ENCODE measurements around the gene DRAM1. TPM values are rescaled to one million over a fixed set of nuclear protein-coding genes. Genes with fewer than 3 reads are reported as not detected.
"Not testable (repeated sequence)": the region's sequence is repeated elsewhere in the genome, so short reads cannot be mapped to it uniquely, and the experiment has no call there.

The DRAM1 gene
- total and polyA plus RNA-seq, 4 experiments from 2014 or later: 0.83 to 2.8 (median 2.5) TPM

GRCh38 chr12:101902641-101903040 is 25.3 kb downstream of the DRAM1 start:
- H3K27me3 ChIP-seq (ENCODE audit: insufficient read depth, low read length): no peaks in the 10 kb centered on the region
- no peak overlapping the region for H3K27ac Mint-ChIP-seq
- peaks cover 0 to 8% of the 10 kb centered on the region in 2 donors for H3K36me3 Mint-ChIP-seq
- no peak for DNase-seq
- H3K27me3 Mint-ChIP-seq: no peaks in the 10 kb centered on the region
- H3K27ac ChIP-seq (ENCODE audit: low read depth, low read length): no peak overlapping the region
- H3K9me3 Mint-ChIP-seq: no peaks in the 10 kb centered on the region
- POLR2A ChIA-PET (ENCODE audit: partially characterized antibody): no interaction called here
- H3K36me3 ChIP-seq (ENCODE audit: insufficient read depth, low read length): no peaks in the 10 kb centered on the region
- H3K4me1 ChIP-seq (ENCODE audit: insufficient read depth, low read length): no peaks in the 10 kb centered on the region
- no peaks in the 10 kb centered on the region for H3K9me3 ChIP-seq (ENCODE audit: control insufficient read depth in 1 of 2, low read length in 2 of 2)
- H3K4me3 Mint-ChIP-seq: no peak overlapping the region
- CTCF ChIA-PET (ENCODE audit: partially characterized antibody): no interaction called here
- H3K4me3 ChIP-seq (ENCODE audit: low read length in 2 of 2): no peak overlapping the region
- H3K4me1 Mint-ChIP-seq: no peaks in the 10 kb centered on the region
- intact Hi-C loops (cut with micrococcal nuclease): no loop called here

- H3K27ac ChIP-seq (ENCODE audit: low read depth, low read length): no peak overlapping the region
- no peaks in the 10 kb centered on the region for H3K27me3 ChIP-seq (ENCODE audit: insufficient read depth, low read length)
- intact Hi-C loops (cut with micrococcal nuclease): no loop called here
- Mint-ChIP-seq H3K36me3 (peaks cover 0 to 5% of the 10 kb centered on the region in 2 donors), H3K27me3 (no peaks in the 10 kb centered on the region), H3K27ac (no peak overlapping the region), H3K4me1 (no peaks in the 10 kb centered on the region), H3K9me3 (no peaks in the 10 kb centered on the region), H3K4me3 (no peak overlapping the region)
- no peaks in the 10 kb centered on the region for H3K9me3 ChIP-seq (ENCODE audit: control insufficient read depth in 1 of 2, low read length in 2 of 2)
- ChIA-PET CTCF (ENCODE audit: partially characterized antibody) (interaction anchor here (0.7 kb wide), 2 partner anchors 977 to 1673 kb away, joined by 3 read pairs; no protein-coding TSS in a partner anchor), POLR2A (ENCODE audit: partially characterized antibody) (no interaction called here)
- H3K4me3 ChIP-seq (ENCODE audit: low read length in 2 of 2): no peak overlapping the region
- no peaks in the 10 kb centered on the region for H3K36me3 ChIP-seq (ENCODE audit: insufficient read depth, low read length)
- DNase-seq: no peak
- H3K4me1 ChIP-seq (ENCODE audit: insufficient read depth, low read length): no peaks in the 10 kb centered on the region
Measured at GRCh38 chr12:101906226-101906625, 28.8 kb downstream of the DRAM1 start.

- DNase-seq: no peak
- no peak overlapping the region for H3K4me3 Mint-ChIP-seq
- H3K36me3 ChIP-seq (ENCODE audit: insufficient read depth, low read length): no peaks in the 10 kb centered on the region
- H3K36me3 Mint-ChIP-seq: peaks cover 0 to 5% of the 10 kb centered on the region in 2 donors
- no peaks in the 10 kb centered on the region for H3K4me1 ChIP-seq (ENCODE audit: insufficient read depth, low read length)
- no peaks in the 10 kb centered on the region for H3K27me3 Mint-ChIP-seq
- H3K27ac ChIP-seq (ENCODE audit: low read depth, low read length): no peak overlapping the region
- H3K9me3 ChIP-seq (ENCODE audit: control insufficient read depth in 1 of 2, low read length in 2 of 2): no peaks in the 10 kb centered on the region
- no peaks in the 10 kb centered on the region for H3K27me3 ChIP-seq (ENCODE audit: insufficient read depth, low read length)
- H3K27ac Mint-ChIP-seq: no peak overlapping the region
- no peaks in the 10 kb centered on the region for H3K4me1 Mint-ChIP-seq
- ChIA-PET POLR2A (ENCODE audit: partially characterized antibody) (no interaction called here), CTCF (ENCODE audit: partially characterized antibody) (no interaction called here)
- intact Hi-C loops (cut with micrococcal nuclease): no loop called here
- H3K4me3 ChIP-seq (ENCODE audit: low read length in 2 of 2): no peak overlapping the region
- no peaks in the 10 kb centered on the region for H3K9me3 Mint-ChIP-seq
Measured at GRCh38 chr12:101908395-101908794, 31.0 kb downstream of the DRAM1 start.

- peaks cover 0 to 4% of the 10 kb centered on the region in 2 donors for H3K36me3 Mint-ChIP-seq
- POLR2A ChIA-PET (ENCODE audit: partially characterized antibody): no interaction called here
- Histone ChIP-seq H3K9me3 (ENCODE audit: control insufficient read depth in 1 of 2, low read length in 2 of 2) (no peaks in the 10 kb centered on the region), H3K36me3 (ENCODE audit: insufficient read depth, low read length) (no peaks in the 10 kb centered on the region), H3K27ac (ENCODE audit: low read depth, low read length) (no peak overlapping the region), H3K27me3 (ENCODE audit: insufficient read depth, low read length) (no peaks in the 10 kb centered on the region), H3K4me1 (ENCODE audit: insufficient read depth, low read length) (no peaks in the 10 kb centered on the region), H3K4me3 (ENCODE audit: low read length in 2 of 2) (no peak overlapping the region)
- CTCF ChIA-PET (ENCODE audit: partially characterized antibody): no interaction called here
- H3K4me1 Mint-ChIP-seq: no peaks in the 10 kb centered on the region
- no peaks in the 10 kb centered on the region for H3K9me3 Mint-ChIP-seq
- H3K27ac Mint-ChIP-seq: no peak overlapping the region
- no peak overlapping the region for H3K4me3 Mint-ChIP-seq
- DNase-seq: no peak
- intact Hi-C loops (cut with micrococcal nuclease): no loop called here
- H3K27me3 Mint-ChIP-seq: no peaks in the 10 kb centered on the region
Measured at GRCh38 chr12:101909646-101910045, 32.3 kb downstream of the DRAM1 start.

GRCh38 chr12:101915841-101916240 is 38.5 kb downstream of the DRAM1 start:
- Mint-ChIP-seq H3K9me3 (no peaks in the 10 kb centered on the region), H3K27ac (no peak overlapping the region)
- CTCF ChIA-PET (ENCODE audit: partially characterized antibody): interaction anchor here (1.3 to 1.6 kb wide), 2 partner anchors 147 to 569 kb away, joined by 4 to 5 read pairs; no protein-coding TSS in a partner anchor

GRCh38 chr12:101918805-101919204 is 41.4 kb downstream of the DRAM1 start:
- H3K36me3 ChIP-seq (ENCODE audit: insufficient read depth, low read length); DNase-seq; H3K9me3 ChIP-seq (ENCODE audit: control insufficient read depth in 1 of 2, low read length in 2 of 2); H3K27ac Mint-ChIP-seq; H3K9me3 Mint-ChIP-seq; H3K4me3 Mint-ChIP-seq; H3K4me1 ChIP-seq (ENCODE audit: insufficient read depth, low read length); intact Hi-C loops (cut with micrococcal nuclease); H3K27me3 Mint-ChIP-seq; H3K36me3 Mint-ChIP-seq; POLR2A ChIA-PET (ENCODE audit: partially characterized antibody); H3K27ac ChIP-seq (ENCODE audit: low read depth, low read length); H3K27me3 ChIP-seq (ENCODE audit: insufficient read depth, low read length); H3K4me3 ChIP-seq (ENCODE audit: low read length in 2 of 2): not testable (repeated sequence)
- CTCF ChIA-PET (ENCODE audit: partially characterized antibody): interaction anchor here (1.0 to 3.2 kb wide), 3 partner anchors 10 to 1629 kb away, joined by 3 to 16 read pairs (median 3); no protein-coding TSS in a partner anchor
- peaks cover 0 to 14% (median 5%) of the 10 kb centered on the region in 4 donors for H3K4me1 Mint-ChIP-seq

More at GRCh38 chr12:101915841-101916240, 38.5 kb downstream of the DRAM1 start:
- Histone ChIP-seq H3K27ac (ENCODE audit: low read depth, low read length) (no peak overlapping the region), H3K4me1 (ENCODE audit: insufficient read depth, low read length) (peaks cover 10% of the 10 kb centered on the region), H3K9me3 (ENCODE audit: control insufficient read depth in 1 of 2, low read length in 2 of 2) (no peaks in the 10 kb centered on the region), H3K27me3 (ENCODE audit: insufficient read depth, low read length) (no peaks in the 10 kb centered on the region), H3K4me3 (ENCODE audit: low read length in 2 of 2) (no peak overlapping the region), H3K36me3 (ENCODE audit: insufficient read depth, low read length) (no peaks in the 10 kb centered on the region)
- intact Hi-C loops (cut with micrococcal nuclease): loop anchor here (2.0 kb wide), 1 partner anchor 143 kb away; no protein-coding TSS in a partner anchor
- H3K36me3 Mint-ChIP-seq: peaks cover 0 to 1% of the 10 kb centered on the region in 2 donors
- no peaks in the 10 kb centered on the region for H3K27me3 Mint-ChIP-seq
- peaks cover 0 to 14% (median 5%) of the 10 kb centered on the region in 4 donors for H3K4me1 Mint-ChIP-seq
- POLR2A ChIA-PET (ENCODE audit: partially characterized antibody): no interaction called here
- no peak overlapping the region for H3K4me3 Mint-ChIP-seq
- DNase-seq: no peak

- Mint-ChIP-seq H3K4me3 (no peak overlapping the region), H3K27me3 (no peaks in the 10 kb centered on the region), H3K9me3 (no peaks in the 10 kb centered on the region), H3K27ac (no peak overlapping the region), H3K4me1 (peaks cover 0 to 14% (median 5%) of the 10 kb centered on the region in 4 donors), H3K36me3 (peaks cover 1 to 5% of the 10 kb centered on the region in 2 donors)
- Histone ChIP-seq H3K4me3 (ENCODE audit: low read length in 2 of 2) (no peak overlapping the region), H3K36me3 (ENCODE audit: insufficient read depth, low read length) (no peaks in the 10 kb centered on the region), H3K27me3 (ENCODE audit: insufficient read depth, low read length) (no peaks in the 10 kb centered on the region), H3K9me3 (ENCODE audit: control insufficient read depth in 1 of 2, low read length in 2 of 2) (no peaks in the 10 kb centered on the region), H3K27ac (ENCODE audit: low read depth, low read length) (no peak overlapping the region), H3K4me1 (ENCODE audit: insufficient read depth, low read length) (peaks cover 10% of the 10 kb centered on the region)
- no peak for DNase-seq
- ChIA-PET POLR2A (ENCODE audit: partially characterized antibody) (no interaction called here), CTCF (ENCODE audit: partially characterized antibody) (interaction anchor here (1.0 to 3.2 kb wide), 3 partner anchors 10 to 1629 kb away, joined by 3 to 16 read pairs (median 3); no protein-coding TSS in a partner anchor)
- intact Hi-C loops (cut with micrococcal nuclease): no loop called here
Measured at GRCh38 chr12:101919447-101919846, 42.1 kb downstream of the DRAM1 start.

Measured in CD4-positive, alpha-beta memory T cell (primary cell).